HEK293T (cell line): Measurements from ENCODE around the gene LGMN.

ENCODE experiments used
- CTCF ChIA-PET: fragments of 350-600 bp; formaldehyde crosslinking; extraction: SDS; loops from one replicate; lab custom pipeline; 2021; ENCODE audit warnings: antibody characterized with exemption, inconsistent platforms; lab: Yijun Ruan, JAX
- POLR2A ChIA-PET: fragments of 350-600 bp; formaldehyde crosslinking; extraction: SDS; loops from one replicate; lab custom pipeline; 2020; ENCODE audit warnings: antibody characterized with exemption, inconsistent platforms; lab: Yijun Ruan, JAX
- DNase-seq: peaks from one replicate; pipeline ENCODE4 v3.0.0; 2012; ENCODE audit warnings: mixed read lengths; ENCODE audit errors: extremely low spot score
- ARNT ChIP-seq: fragments of 450-650 bp; IDR thresholded peaks from 2 replicates; pipeline ENCODE4 v1.6.1; 2017; ENCODE audit warnings: mild to moderate bottlenecking
- BHLHE40 ChIP-seq: fragments of 450-650 bp; IDR thresholded peaks from 2 replicates; pipeline ENCODE4 v1.6.1; 2016; ENCODE audit warnings: mild to moderate bottlenecking, moderate library complexity, borderline replicate concordance
- CTBP1 ChIP-seq: fragments of 450-650 bp; IDR thresholded peaks from 2 replicates; pipeline ENCODE4 v1.6.1; 2016; ENCODE audit warnings: borderline replicate concordance
- ELF4 ChIP-seq: fragments of 450-650 bp; IDR thresholded peaks from 2 replicates; pipeline ENCODE4 v1.6.1; 2017; ENCODE audit warnings: antibody characterized with exemption
- FOXA1 ChIP-seq: fragments of 450-650 bp; IDR thresholded peaks from 2 replicates; pipeline ENCODE4 v1.6.1; 2016; ENCODE audit warnings: mild to moderate bottlenecking
- FOXK2 ChIP-seq: fragments of 450-650 bp; IDR thresholded peaks from 2 replicates; pipeline ENCODE4 v1.6.1; 2016; ENCODE audit warnings: mild to moderate bottlenecking
- FOXM1 ChIP-seq: fragments of 450-650 bp; IDR thresholded peaks from 2 replicates; pipeline ENCODE4 v1.6.1; 2017; ENCODE audit warnings: mild to moderate bottlenecking, borderline replicate concordance
- HDGF ChIP-seq: fragments of 450-650 bp; IDR thresholded peaks from 2 replicates; pipeline ENCODE4 v1.6.1; 2017; ENCODE audit warnings: antibody characterized with exemption, borderline replicate concordance
- L3MBTL2 ChIP-seq: fragments of 450-650 bp; conservative IDR thresholded peaks from 2 replicates; pipeline ENCODE4 v1.6.1; 2016; ENCODE audit warnings: mild to moderate bottlenecking
- LEF1 ChIP-seq: fragments of 450-650 bp; IDR thresholded peaks from 2 replicates; pipeline ENCODE4 v1.6.1; 2017; ENCODE audit warnings: mild to moderate bottlenecking, borderline replicate concordance
- NFRKB ChIP-seq: fragments of 450-650 bp; IDR thresholded peaks from 2 replicates; pipeline ENCODE4 v1.6.1; 2016; ENCODE audit warnings: mild to moderate bottlenecking, moderate library complexity
- SP1 ChIP-seq: fragments of 450-650 bp; IDR thresholded peaks from 2 replicates; pipeline ENCODE4 v1.6.1; 2017
- SUZ12 ChIP-seq: fragments of 450-650 bp; IDR thresholded peaks from 2 replicates; pipeline ENCODE4 v1.6.1; 2016; ENCODE audit warnings: mild to moderate bottlenecking
- TARDBP ChIP-seq: fragments of 450-650 bp; IDR thresholded peaks from 2 replicates; pipeline ENCODE4 v1.6.1; 2016
- ZNF384 ChIP-seq: fragments of 450-650 bp; IDR thresholded peaks from 2 replicates; pipeline ENCODE4 v1.6.1; 2016
- TF ChIP-seq, protein P1 (sequence below): fragments of 450-650 bp; IDR thresholded peaks from 2 replicates; pipeline ENCODE4 v1.6.1; 2016

The LGMN gene

DNA sequence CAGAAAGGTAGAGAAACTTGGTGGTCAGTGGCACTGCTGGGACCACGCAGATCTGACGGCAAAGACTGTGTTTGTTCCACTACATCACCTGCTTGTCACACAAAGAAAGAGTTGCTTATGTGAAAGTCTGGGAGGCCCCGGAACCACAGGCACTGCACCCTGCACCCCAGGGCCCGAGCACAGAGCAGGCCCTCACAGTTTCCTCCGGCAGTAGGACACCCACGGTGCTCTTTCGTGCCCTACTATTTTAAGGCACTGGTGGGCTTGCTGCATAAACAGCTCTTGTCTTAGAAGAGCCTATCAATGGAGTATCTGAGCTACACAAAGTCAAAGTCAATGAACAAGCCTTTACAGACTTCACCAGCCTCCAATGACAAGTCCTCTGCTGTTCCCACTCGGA is 8.0 kb downstream of the LGMN start:
- DNase-seq = no peak
- TF ChIP-seq FOXA1 (no peak), SUZ12 (no peak), ZNF384 (no peak), FOXM1 (no peak), HDGF (no peak), L3MBTL2 (no peak), LEF1 (no peak), BHLHE40 (no peak), ARNT (no peak), NFRKB (no peak), FOXK2 (no peak), CTBP1 (no peak), ELF4 (no peak)
- TF ChIP-seq, protein P1, sequence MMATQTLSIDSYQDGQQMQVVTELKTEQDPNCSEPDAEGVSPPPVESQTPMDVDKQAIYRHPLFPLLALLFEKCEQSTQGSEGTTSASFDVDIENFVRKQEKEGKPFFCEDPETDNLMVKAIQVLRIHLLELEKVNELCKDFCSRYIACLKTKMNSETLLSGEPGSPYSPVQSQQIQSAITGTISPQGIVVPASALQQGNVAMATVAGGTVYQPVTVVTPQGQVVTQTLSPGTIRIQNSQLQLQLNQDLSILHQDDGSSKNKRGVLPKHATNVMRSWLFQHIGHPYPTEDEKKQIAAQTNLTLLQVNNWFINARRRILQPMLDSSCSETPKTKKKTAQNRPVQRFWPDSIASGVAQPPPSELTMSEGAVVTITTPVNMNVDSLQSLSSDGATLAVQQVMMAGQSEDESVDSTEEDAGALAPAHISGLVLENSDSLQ = no peak
- ChIA-PET CTCF (no interaction called here), POLR2A (interaction anchor here (1.3 kb wide), 1 partner anchor 8 kb away, joined by 5 read pairs; the partner anchor contains the start of gene LGMN)

- TF ChIP-seq ELF4 (no peak), ZNF384 (no peak), SP1 (no peak), FOXM1 (no peak), LEF1 (no peak), CTBP1 (no peak), BHLHE40 (no peak), L3MBTL2 (no peak), FOXA1 (no peak)
- POLR2A ChIA-PET = no interaction called here
- no peak for DNase-seq
- CTCF ChIA-PET = no interaction called here
Measured at GRCh38 chr14:92737619-92738188, 10.7 kb downstream of the LGMN start.

DNA sequence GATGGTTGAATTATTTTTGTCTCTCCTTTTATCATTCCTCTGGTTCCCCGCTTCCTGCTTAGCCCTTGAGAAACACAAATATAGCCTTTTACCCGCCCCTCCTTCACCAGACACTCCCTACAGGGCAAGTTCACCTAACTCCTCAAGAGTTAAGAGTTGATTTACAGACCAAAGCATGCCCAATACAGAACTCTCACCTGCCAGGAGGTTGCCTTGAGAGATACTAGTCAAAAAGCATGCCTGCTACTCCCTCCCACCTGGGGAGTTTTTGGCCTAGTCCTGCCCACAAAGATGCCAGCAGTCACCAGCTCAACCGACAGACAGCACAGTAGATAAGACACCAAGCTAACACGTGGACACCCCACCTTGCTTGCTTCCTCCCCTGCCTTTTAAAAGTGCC is 11.2 kb downstream of the LGMN start:
- TF ChIP-seq CTBP1 (no peak), FOXM1 (no peak), LEF1 (no peak), NFRKB (no peak), ZNF384 (no peak), SUZ12 (no peak), TARDBP (no peak), L3MBTL2 (no peak), FOXA1 (no peak), BHLHE40 (no peak)
- DNase-seq = no peak
- ChIA-PET POLR2A (interaction anchor here (1.2 kb wide), 1 partner anchor 12 kb away, joined by 3 read pairs; the partner anchor contains the start of gene LGMN), CTCF (no interaction called here)

DNA sequence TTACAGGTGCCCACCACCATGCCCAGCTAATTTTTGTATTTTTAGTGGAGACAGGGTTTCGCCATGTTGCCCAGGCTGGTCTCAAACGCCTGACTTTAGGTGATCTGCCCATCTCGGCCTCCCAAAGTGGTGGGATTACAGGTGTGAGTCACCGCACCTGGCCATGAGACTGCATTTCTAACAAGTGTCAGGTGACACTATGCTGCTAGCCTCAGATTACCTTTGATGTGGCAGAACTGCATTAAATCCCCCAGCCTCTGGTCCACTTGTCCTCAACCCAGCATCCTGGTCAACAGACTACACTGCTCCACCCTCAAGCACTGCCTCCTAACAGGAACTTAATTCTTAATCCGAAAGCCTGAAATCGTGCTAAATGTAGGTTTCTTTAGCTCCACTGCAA is 13.1 kb downstream of the LGMN start:
- ChIA-PET CTCF (no interaction called here), POLR2A (no interaction called here)
- TF ChIP-seq NFRKB = no peak
- no peak for TF ChIP-seq ELF4
- no peak for TF ChIP-seq SUZ12
- TF ChIP-seq LEF1 = no peak
- no peak for TF ChIP-seq FOXA1
- TF ChIP-seq ZNF384 = no peak
- TF ChIP-seq, protein P1 = no peak
- no peak for TF ChIP-seq SP1
- TF ChIP-seq CTBP1 = no peak
- TF ChIP-seq HDGF = no peak
- no peak for TF ChIP-seq TARDBP
- TF ChIP-seq BHLHE40 = no peak
- TF ChIP-seq FOXM1 = no peak
- TF ChIP-seq L3MBTL2 = no peak
- no peak for DNase-seq

GRCh38 chr14:92734618-92735017 is 13.8 kb downstream of the LGMN start:
- no peak for TF ChIP-seq SP1
- ChIA-PET POLR2A (interaction anchor here (1.5 kb wide), 1 partner anchor 14 kb away, joined by 9 read pairs; the partner anchor contains the start of gene LGMN), CTCF (no interaction called here)
- no peak for DNase-seq

- ChIA-PET POLR2A (interaction anchor here (1.5 kb wide), 1 partner anchor 16 kb away, joined by 9 read pairs; the partner anchor contains the start of gene LGMN), CTCF (no interaction called here)
- TF ChIP-seq SUZ12 = no peak
- TF ChIP-seq BHLHE40 = no peak
- TF ChIP-seq FOXK2 = no peak
- TF ChIP-seq SP1 = no peak
- TF ChIP-seq HDGF = no peak
- no peak for TF ChIP-seq LEF1
- no peak for TF ChIP-seq ELF4
- no peak for TF ChIP-seq CTBP1
- TF ChIP-seq, protein P1 = no peak
- TF ChIP-seq NFRKB = no peak
- TF ChIP-seq FOXA1 = no peak
- TF ChIP-seq TARDBP = no peak
- TF ChIP-seq FOXM1 = no peak
- TF ChIP-seq L3MBTL2 = no peak
- DNase-seq = no peak
Measured at GRCh38 chr14:92733007-92733406, 15.4 kb downstream of the LGMN start.
